H9 (cell line): Measurements from ENCODE around the gene INPP5A. TPM values are rescaled to one million over a fixed set of nuclear protein-coding genes. Genes with fewer than 3 reads are reported as not detected.

Experiments
- DNase-seq: peaks from one replicate; pipeline ENCODE4 v3.0.0-alpha.2; 2017
- H2AFZ ChIP-seq: one replicate; pipeline ENCODE4 v1.6.1; 2013; ENCODE audit warnings: mild to moderate bottlenecking, low read length, control low read depth, moderate library complexity
- H2AK5ac ChIP-seq: 2 replicates; pipeline ENCODE4 v1.6.1; 2013; ENCODE audit warnings: low read length, control low read depth, mixed read lengths; ENCODE audit not compliant: insufficient read length
- H2BK120ac ChIP-seq: one replicate; pipeline ENCODE4 v1.6.1; 2013; ENCODE audit warnings: low read depth, mild to moderate bottlenecking, low read length, control low read depth, inconsistent platforms; ENCODE audit not compliant: poor library complexity, severe bottlenecking
- H2BK12ac ChIP-seq: 2 replicates; pipeline ENCODE4 v1.6.1; 2013; ENCODE audit warnings: low read length, control low read depth, mixed read lengths, low read depth; ENCODE audit not compliant: insufficient read length
- H2BK15ac ChIP-seq: 2 replicates; pipeline ENCODE4 v1.6.1; 2013; ENCODE audit warnings: low read depth, low read length, control low read depth
- H2BK20ac ChIP-seq: one replicate; pipeline ENCODE4 v1.6.1; 2013; ENCODE audit warnings: low read depth, mild to moderate bottlenecking, low read length, control low read depth, inconsistent platforms; ENCODE audit not compliant: poor library complexity, severe bottlenecking
- H2BK5ac ChIP-seq: 2 replicates; pipeline ENCODE4 v1.6.1; 2013; ENCODE audit warnings: low read length, control low read depth, mixed read lengths; ENCODE audit not compliant: insufficient read length
- H3K14ac ChIP-seq: 2 replicates; pipeline ENCODE4 v1.6.1; 2013; ENCODE audit warnings: low read length, control low read depth; ENCODE audit not compliant: insufficient read depth
- H3K18ac ChIP-seq: 2 replicates; pipeline ENCODE4 v1.6.1; 2013; ENCODE audit warnings: low read depth, mild to moderate bottlenecking, mixed read lengths, low read length, control low read depth; ENCODE audit not compliant: insufficient read length
- H3K23ac ChIP-seq: 2 replicates; pipeline ENCODE4 v1.6.1; 2013; ENCODE audit warnings: low read length, control low read depth, mixed read lengths, low read depth; ENCODE audit not compliant: insufficient read length
- H3K23me2 ChIP-seq: 2 replicates; pipeline ENCODE4 v1.6.1; 2013; ENCODE audit warnings: low read depth, mild to moderate bottlenecking, mixed read lengths, low read length, control low read depth; ENCODE audit not compliant: insufficient read length, poor library complexity, severe bottlenecking
- H3K27ac ChIP-seq: 2 replicates; pipeline ENCODE4 v1.5.1; 2013; ENCODE audit warnings: low read length, control low read depth, mixed read lengths, low read depth; ENCODE audit not compliant: insufficient read length
- H3K27me3 ChIP-seq: 2 replicates; pipeline ENCODE4 v1.6.1; 2013; ENCODE audit warnings: low read length, control low read depth, inconsistent platforms; ENCODE audit not compliant: insufficient read depth
- H3K4ac ChIP-seq: 2 replicates; pipeline ENCODE4 v1.6.1; 2013; ENCODE audit warnings: low read depth, mild to moderate bottlenecking, control low read depth, inconsistent platforms, low read length, moderate library complexity
- H3K4me1 ChIP-seq: 2 replicates; pipeline ENCODE4 v1.6.1; 2013; ENCODE audit warnings: low read length, control low read depth, inconsistent platforms; ENCODE audit not compliant: insufficient read depth
- H3K4me2 ChIP-seq: 2 replicates; pipeline ENCODE4 v1.6.1; 2013; ENCODE audit warnings: low read length, control low read depth, mixed read lengths; ENCODE audit not compliant: insufficient read length, insufficient read depth
- H3K56ac ChIP-seq: 2 replicates; pipeline ENCODE4 v1.6.1; 2013; ENCODE audit warnings: low read depth, mild to moderate bottlenecking, mixed read lengths, low read length, control low read depth; ENCODE audit not compliant: insufficient read length
- H3K79me1 ChIP-seq: 2 replicates; pipeline ENCODE4 v1.6.1; 2013; ENCODE audit warnings: low read depth, mild to moderate bottlenecking, moderate library complexity, low read length, control low read depth, inconsistent platforms; ENCODE audit not compliant: insufficient read depth, poor library complexity, severe bottlenecking
- H3K79me2 ChIP-seq: 2 replicates; pipeline ENCODE4 v1.6.1; 2013; ENCODE audit warnings: low read length, control low read depth, inconsistent platforms; ENCODE audit not compliant: insufficient read depth
- H3K9ac ChIP-seq: 2 replicates; pipeline ENCODE4 v1.6.1; 2013; ENCODE audit warnings: low read length, control low read depth, mixed read lengths; ENCODE audit not compliant: insufficient read length; ENCODE audit errors: extremely low read depth
- H3K9me3 ChIP-seq: one replicate; pipeline ENCODE4 v1.6.1; 2013; ENCODE audit warnings: low read depth, low read length, inconsistent platforms; ENCODE audit not compliant: control insufficient read depth
- H3T11ph ChIP-seq: one replicate; pipeline ENCODE4 v1.6.1; 2013; ENCODE audit warnings: mild to moderate bottlenecking, low read length, control low read depth, inconsistent platforms
- H4K20me1 ChIP-seq: one replicate; pipeline ENCODE4 v1.6.1; 2013; ENCODE audit not compliant: control insufficient read depth, insufficient read length, insufficient read depth
- H4K5ac ChIP-seq: 2 replicates; pipeline ENCODE4 v1.6.1; 2013; ENCODE audit warnings: low read depth, mild to moderate bottlenecking, mixed read lengths, low read length, control low read depth; ENCODE audit not compliant: insufficient read length
- H4K8ac ChIP-seq: replicated peaks from 2 replicates; pipeline ENCODE4 v1.6.1; 2013; ENCODE audit warnings: low read length, control low read depth, mixed read lengths, low read depth; ENCODE audit not compliant: insufficient read length
- H4K91ac ChIP-seq: 2 replicates; pipeline ENCODE4 v1.6.1; 2013; ENCODE audit warnings: low read depth, mild to moderate bottlenecking, moderate library complexity, mixed read lengths, low read length, control low read depth; ENCODE audit not compliant: insufficient read length
- H3K27ac Mint-ChIP-seq, 3 experiments: 2 replicates in 2 of 3; 3 replicates in 1 of 3; pipeline ENCODE4 v1.8.0; 2020 to 2021; ENCODE audit warnings: mixed read lengths in 3 of 3, mild to moderate bottlenecking in 1 of 3, moderate library complexity in 1 of 3
- H3K27me3 Mint-ChIP-seq: 2 replicates; pipeline ENCODE4 v1.8.0; 2021; ENCODE audit warnings: low read depth, mild to moderate bottlenecking, moderate library complexity, mixed read lengths
- H3K36me3 Mint-ChIP-seq, 3 experiments: 2 replicates in 2 of 3; 3 replicates in 1 of 3; pipeline ENCODE4 v1.8.0; 2020 to 2021; ENCODE audit warnings: low read depth in 3 of 3, mixed read lengths in 3 of 3; ENCODE audit not compliant: insufficient read depth in 1 of 3
- H3K4me1 Mint-ChIP-seq, 2 experiments: 2 replicates each; pipeline ENCODE4 v1.8.0; 2020; ENCODE audit warnings: mixed read lengths in 2 of 2
- H3K4me3 Mint-ChIP-seq, 2 experiments: 2 replicates in 1 of 2; 3 replicates in 1 of 2; pipeline ENCODE4 v1.8.0; 2020 to 2021; ENCODE audit warnings: mild to moderate bottlenecking in 2 of 2, mixed read lengths in 2 of 2, moderate library complexity in 1 of 2
- H3K9me3 Mint-ChIP-seq, 2 experiments: 2 replicates in 1 of 2; 3 replicates in 1 of 2; pipeline ENCODE4 v1.8.0; 2020; ENCODE audit warnings: mild to moderate bottlenecking in 2 of 2, mixed read lengths in 2 of 2, moderate library complexity in 1 of 2
- WGBS: extraction: QIAGEN DNeasy Blood & Tissue Kit; methylation state at CpG from one replicate; pipeline ENCODE4 v1.1.7; 2013; ENCODE audit warnings: missing lambda C conversion rate, low lambda C conversion rate, mixed read lengths; ENCODE audit not compliant: insufficient read length; ENCODE audit errors: extremely low coverage; 5-methylcytosine and 5-hydroxymethylcytosine counted together
- total RNA-seq: library from RNA; stranded (reverse); gene quantifications from 2 replicates; pipeline ENCODE4 v1.2.1, GENCODE V29; 2021
- TF ChIP-seq, protein P1 (sequence below): fragments of 200-600 bp; sonication (generic); conservative IDR thresholded peaks from 3 replicates; pipeline ENCODE4 v1.8.0; 2021; ENCODE audit warnings: antibody characterized with exemption, mild to moderate bottlenecking

Gene INPP5A
- total RNA-seq, 1 experiment from 2014 or later = 17.7 TPM

DNA sequence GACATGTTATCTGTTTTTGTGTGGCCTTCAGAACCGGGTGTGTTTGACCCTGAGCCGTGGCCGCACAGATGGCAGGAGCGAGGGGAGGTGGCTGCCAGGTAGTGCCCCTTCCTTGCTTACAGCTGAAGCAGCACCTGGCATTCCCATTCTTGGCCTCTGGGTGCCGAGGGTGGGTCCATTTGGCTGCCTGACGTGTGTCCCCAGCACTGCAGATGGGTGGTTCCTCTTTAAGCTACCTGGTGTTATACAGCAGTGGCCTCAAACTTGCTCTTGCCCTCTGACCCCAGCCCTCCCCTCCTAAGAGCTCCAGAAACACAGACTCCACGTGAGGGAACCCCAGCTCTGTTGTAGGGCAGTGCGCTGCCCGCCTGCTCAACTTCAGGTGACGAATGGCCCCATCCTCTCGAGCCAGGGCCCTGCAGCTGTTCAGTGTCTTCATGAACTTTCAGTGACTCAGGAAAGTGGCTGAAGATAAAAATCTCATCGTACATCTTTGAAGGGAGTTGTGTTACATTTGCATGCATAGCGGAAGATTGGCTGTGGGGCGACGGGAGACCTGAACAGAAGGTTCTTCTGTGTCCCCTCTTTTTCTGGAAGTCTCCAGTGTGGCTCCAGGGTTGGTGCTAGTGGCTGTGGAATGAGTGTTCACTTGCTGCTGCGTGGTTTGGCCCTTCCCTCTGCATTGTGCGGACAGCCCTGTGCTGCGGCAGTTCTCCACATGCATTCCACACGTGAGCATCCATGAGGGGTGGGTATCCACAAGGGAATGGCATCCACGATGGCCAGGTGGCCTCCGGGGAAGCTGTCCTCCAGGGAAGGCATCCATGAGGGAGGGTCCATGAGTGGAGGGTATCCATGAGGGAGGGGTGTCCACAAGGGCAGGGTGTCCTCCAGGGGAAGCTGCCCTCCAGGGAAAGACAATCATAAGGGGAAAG lies 91.6 kb downstream of the INPP5A start:
- Mint-ChIP-seq H3K9me3 (no peaks in the 10 kb centered on the region), H3K36me3 (no peaks in the 10 kb centered on the region; a peak in 1 of 7 replicates), H3K27ac (no peak overlapping the region; a peak in 1 of 7 replicates), H3K4me1 (peaks cover 12 to 23% of the 10 kb centered on the region in 2 experiments), H3K27me3 (peaks cover 16% of the 10 kb centered on the region), H3K4me3 (no peak overlapping the region)
- no peak overlapping the region for H4K8ac ChIP-seq
- no peak overlapping the region for H3K23ac ChIP-seq
- no peaks in the 10 kb centered on the region for H4K20me1 ChIP-seq
- no peak overlapping the region for H2BK15ac ChIP-seq
- H3K4ac ChIP-seq = no peak overlapping the region
- H4K91ac ChIP-seq = no peak overlapping the region
- no peak overlapping the region for H2AFZ ChIP-seq
- no peak overlapping the region for H2AK5ac ChIP-seq
- no peak overlapping the region for H3K27ac ChIP-seq
- no peak overlapping the region for H3K56ac ChIP-seq
- TF ChIP-seq, protein P1, sequence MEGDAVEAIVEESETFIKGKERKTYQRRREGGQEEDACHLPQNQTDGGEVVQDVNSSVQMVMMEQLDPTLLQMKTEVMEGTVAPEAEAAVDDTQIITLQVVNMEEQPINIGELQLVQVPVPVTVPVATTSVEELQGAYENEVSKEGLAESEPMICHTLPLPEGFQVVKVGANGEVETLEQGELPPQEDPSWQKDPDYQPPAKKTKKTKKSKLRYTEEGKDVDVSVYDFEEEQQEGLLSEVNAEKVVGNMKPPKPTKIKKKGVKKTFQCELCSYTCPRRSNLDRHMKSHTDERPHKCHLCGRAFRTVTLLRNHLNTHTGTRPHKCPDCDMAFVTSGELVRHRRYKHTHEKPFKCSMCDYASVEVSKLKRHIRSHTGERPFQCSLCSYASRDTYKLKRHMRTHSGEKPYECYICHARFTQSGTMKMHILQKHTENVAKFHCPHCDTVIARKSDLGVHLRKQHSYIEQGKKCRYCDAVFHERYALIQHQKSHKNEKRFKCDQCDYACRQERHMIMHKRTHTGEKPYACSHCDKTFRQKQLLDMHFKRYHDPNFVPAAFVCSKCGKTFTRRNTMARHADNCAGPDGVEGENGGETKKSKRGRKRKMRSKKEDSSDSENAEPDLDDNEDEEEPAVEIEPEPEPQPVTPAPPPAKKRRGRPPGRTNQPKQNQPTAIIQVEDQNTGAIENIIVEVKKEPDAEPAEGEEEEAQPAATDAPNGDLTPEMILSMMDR = no peak
- H2BK120ac ChIP-seq = no peak overlapping the region
- H3T11ph ChIP-seq = no peak overlapping the region
- H3K14ac ChIP-seq = no peak overlapping the region
- H2BK12ac ChIP-seq = no peak overlapping the region
- no peak for DNase-seq
- WGBS = no CpG with 5 or more reads among the region's 21 CpGs
- peaks cover 2% of the 10 kb centered on the region for H3K23me2 ChIP-seq
- no peak overlapping the region for H3K18ac ChIP-seq
- H2BK5ac ChIP-seq = no peak overlapping the region
- H2BK20ac ChIP-seq = no peak overlapping the region
- H3K79me2 ChIP-seq = no peaks in the 10 kb centered on the region
- H3K9ac ChIP-seq = no peak overlapping the region
- H3K4me2 ChIP-seq = no peak overlapping the region
- H3K27me3 ChIP-seq = no peaks in the 10 kb centered on the region; the same call in 1 of the 2 replicates
- H3K9me3 ChIP-seq = no peaks in the 10 kb centered on the region
- H3K4me1 ChIP-seq = no peaks in the 10 kb centered on the region; the same call in 1 of the 2 replicates
- no peak overlapping the region for H4K5ac ChIP-seq
- no peaks in the 10 kb centered on the region for H3K79me1 ChIP-seq
